PC-9 (cell line): ENCODE measurements around the gene MVB12A. TPM values are rescaled to one million over a fixed set of nuclear protein-coding genes. Genes with fewer than 3 reads are reported as not detected.

Experiments
- BruUV-seq: library from RNA; stranded (reverse); fragments of 400-500 nt; replicated peaks from 2 replicates; lab custom pipeline; 2021; lab: Mats Ljungman, UMichigan
- CTCF ChIA-PET: fragments of 300-600 bp; sonication (Branson Sonifier 250); formaldehyde crosslinking; loops from one replicate; lab custom pipeline; 2022; ENCODE audit warnings: antibody characterized with exemption; lab: Charles Lee
- POLR2A ChIA-PET: fragments of 300-600 bp; sonication (Branson Sonifier 250); formaldehyde crosslinking; loops from one replicate; lab custom pipeline; 2022; ENCODE audit warnings: antibody characterized with exemption; ENCODE audit not compliant: unreplicated experiment; lab: Charles Lee
- DNase-seq, 2 experiments: peaks; one replicate each; pipeline versions ENCODE4 v3.0.0 to v3.0.0-alpha.2; 2015 to 2022; ENCODE audit warnings: mixed read lengths in 1 of 2
- H2AFZ ChIP-seq: fragments of 200-600 bp; sonication (generic); 2 replicates; pipeline ENCODE4 v1.8.1; 2017; ENCODE audit warnings: antibody characterized with exemption
- H3F3A ChIP-seq: fragments of 200-600 bp; sonication (generic); 2 replicates; pipeline ENCODE4 v1.8.1; 2017; ENCODE audit warnings: antibody characterized with exemption, mild to moderate bottlenecking, low read depth; ENCODE audit not compliant: insufficient read depth
- H3K27ac ChIP-seq: fragments of 200-600 bp; sonication (generic); 2 replicates; pipeline ENCODE4 v1.6.1; 2016; ENCODE audit warnings: mixed run types
- H3K27me3 ChIP-seq: fragments of 200-600 bp; sonication (generic); 2 replicates; pipeline ENCODE4 v1.6.1; 2016; ENCODE audit warnings: low read depth, mixed run types; ENCODE audit not compliant: insufficient read depth
- H3K36me3 ChIP-seq: fragments of 200-600 bp; sonication (generic); 2 replicates; pipeline ENCODE4 v1.6.1; 2016; ENCODE audit warnings: low read depth, mixed run types
- H3K4me1 ChIP-seq: fragments of 200-600 bp; sonication (generic); replicated peaks from 2 replicates; pipeline ENCODE4 v1.6.1; 2016; ENCODE audit warnings: mixed run types; ENCODE audit not compliant: insufficient read depth
- H3K4me2 ChIP-seq: fragments of 200-600 bp; sonication (generic); 2 replicates; pipeline ENCODE4 v1.6.1; 2017; ENCODE audit warnings: mixed run types
- H3K4me3 ChIP-seq: fragments of 200-600 bp; sonication (generic); 2 replicates; pipeline ENCODE4 v1.6.1; 2016; ENCODE audit warnings: mixed run types
- H3K79me2 ChIP-seq: fragments of 200-600 bp; sonication (generic); 2 replicates; pipeline ENCODE4 v1.6.1; 2017; ENCODE audit warnings: low read depth, mixed run types
- H3K9me2 ChIP-seq: fragments of 200-600 bp; sonication (generic); 2 replicates; pipeline ENCODE4 v1.8.1; 2017; ENCODE audit warnings: mild to moderate bottlenecking; ENCODE audit not compliant: insufficient read depth
- H3K9me3 ChIP-seq: fragments of 200-600 bp; sonication (generic); 2 replicates; pipeline ENCODE4 v1.8.1; 2016; ENCODE audit warnings: low read depth; ENCODE audit not compliant: insufficient read depth
- H4K20me1 ChIP-seq: fragments of 200-600 bp; sonication (generic); 2 replicates; pipeline ENCODE4 v1.8.1; 2017; ENCODE audit not compliant: insufficient read depth
- CTCF ChIP-seq: fragments of 200-600 bp; sonication (generic); conservative IDR thresholded peaks from 2 replicates; pipeline ENCODE4 v1.6.1; 2017; ENCODE audit warnings: mixed run types, antibody characterized with exemption, mild to moderate bottlenecking, moderate library complexity
- EZH2 ChIP-seq: fragments of 200-600 bp; sonication (generic); IDR thresholded peaks from 2 replicates; pipeline ENCODE4 v1.8.0; 2017; ENCODE audit warnings: antibody characterized with exemption, low read depth
- intact Hi-C: fragments of 100-400 bp; cut with micrococcal nuclease; formaldehyde crosslinking; loops from one replicate; pipeline ENCODE4 v1.10.0; 2022; ENCODE audit not compliant: unreplicated experiment
- total RNA-seq: library from RNA; stranded (reverse); gene quantifications from 2 replicates; pipeline ENCODE4 v1.2.3, GENCODE V29; 2021

The MVB12A gene
- total RNA-seq, 1 experiment from 2014 or later: 58.1 TPM

- CTCF ChIA-PET: interaction anchor here (0.7 kb wide), 2 partner anchors 23 to 49 kb away, joined by 3 read pairs; no protein-coding TSS in a partner anchor
Measured at GRCh38 chr19:17468302-17469091, 48.6 kb downstream of the MVB12A start.

GRCh38 chr19:17469092-17469480, 49.2 kb downstream of the MVB12A start:
- peak overlapping the region; percentile 86 for H2AFZ ChIP-seq
- TSS peak; percentile 67 for BruUV-seq
- H3K4me2 ChIP-seq: peak overlapping the region; percentile 94
- ChIA-PET CTCF (interaction anchor here (0.6 to 0.7 kb wide), 2 partner anchors 50 to 55 kb away, joined by 3 read pairs; no protein-coding TSS in a partner anchor), POLR2A (no interaction called here)
- H3F3A ChIP-seq: peaks cover 35% of the 10 kb centered on the region
- peak overlapping the region; percentile 71 for H3K27ac ChIP-seq
- H3K4me3 ChIP-seq: peak overlapping the region; percentile 88
- intact Hi-C loops: loop anchor here (1.0 to 5.0 kb wide), 3 partner anchors 173 to 392 kb away; partner anchors contain the start of genes HAUS8 and MYO9B
- H4K20me1 ChIP-seq: no peaks in the 10 kb centered on the region
- no peak for DNase-seq
- no peaks in the 10 kb centered on the region for H3K9me2 ChIP-seq
- peaks cover 15% of the 10 kb centered on the region for H3K79me2 ChIP-seq
- peaks cover 27% of the 10 kb centered on the region for H3K4me1 ChIP-seq
- no peaks in the 10 kb centered on the region for H3K36me3 ChIP-seq
- no peak for TF ChIP-seq EZH2
- H3K9me3 ChIP-seq: no peaks in the 10 kb centered on the region
- H3K27me3 ChIP-seq: no peaks in the 10 kb centered on the region

More at GRCh38 chr19:17468302-17469091, 48.6 kb downstream of the MVB12A start:
- Histone ChIP-seq H3F3A (peaks cover 30% of the 10 kb centered on the region), H3K27me3 (no peaks in the 10 kb centered on the region), H3K9me3 (no peaks in the 10 kb centered on the region), H3K4me1 (peaks cover 27% of the 10 kb centered on the region), H2AFZ (peak overlapping the region; percentile 86), H3K9me2 (no peaks in the 10 kb centered on the region), H3K27ac (peak overlapping the region; percentile 71), H3K4me2 (peak overlapping the region; percentile 94), H3K79me2 (peaks cover 15% of the 10 kb centered on the region), H3K4me3 (peak overlapping the region; percentile 88; the same call in 1 of the 2 replicates), H4K20me1 (no peaks in the 10 kb centered on the region), H3K36me3 (no peaks in the 10 kb centered on the region)
- no TSS peak for BruUV-seq
- intact Hi-C loops: loop anchor here (1.0 to 5.0 kb wide), 3 partner anchors 172 to 391 kb away; partner anchors contain the start of genes HAUS8 and MYO9B
- TF ChIP-seq EZH2 (no peak), CTCF (no peak)
- DNase-seq: no peak
- POLR2A ChIA-PET: no interaction called here

DNA sequence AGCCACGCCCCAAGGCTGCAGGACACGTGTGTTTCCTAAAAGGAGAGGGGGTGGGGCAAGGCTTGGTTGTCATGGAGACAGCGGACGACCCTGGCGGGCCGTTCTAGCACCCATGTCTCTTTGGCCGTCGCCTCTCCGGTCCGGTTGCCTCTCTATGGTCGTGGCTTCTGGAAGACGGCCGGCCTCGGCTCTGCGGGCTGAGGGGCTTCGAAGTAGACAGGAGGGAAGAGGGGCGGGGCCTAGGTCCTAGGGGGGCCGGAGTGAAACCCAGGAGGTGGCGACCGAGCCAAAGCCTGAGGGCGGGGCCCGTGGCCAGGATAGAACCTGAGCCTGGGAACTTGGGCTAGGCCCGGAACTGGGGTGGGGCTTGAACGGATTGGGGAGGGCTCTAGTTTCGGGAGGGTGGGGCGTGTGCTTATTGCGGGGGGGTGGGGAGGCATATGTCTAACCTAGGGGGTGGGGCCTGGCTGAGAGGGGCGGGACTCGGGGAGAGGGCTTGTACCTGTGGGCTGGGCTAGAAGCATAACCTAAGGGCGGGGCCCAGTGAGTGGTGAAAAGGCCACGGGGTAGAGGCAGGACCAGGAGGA, 49.7 kb downstream of the MVB12A start:
- Histone ChIP-seq H3K27me3 (no peaks in the 10 kb centered on the region), H3K36me3 (no peaks in the 10 kb centered on the region), H3K79me2 (peaks cover 15% of the 10 kb centered on the region), H2AFZ (peak overlapping the region; percentile 86), H4K20me1 (no peaks in the 10 kb centered on the region), H3K9me2 (no peaks in the 10 kb centered on the region), H3K4me2 (peak overlapping the region; percentile 94), H3K9me3 (no peaks in the 10 kb centered on the region), H3K4me3 (peak overlapping the region; percentile 88), H3K27ac (peak overlapping the region; percentile 71), H3K4me1 (peaks cover 27% of the 10 kb centered on the region), H3F3A (peaks cover 35% of the 10 kb centered on the region)
- CTCF ChIA-PET: interaction anchor here (0.6 to 0.7 kb wide), 2 partner anchors 50 to 55 kb away, joined by 3 read pairs; no protein-coding TSS in a partner anchor
- TF ChIP-seq CTCF (no peak), EZH2 (no peak)
- no TSS peak for BruUV-seq
- POLR2A ChIA-PET: interaction anchor here (0.6 to 0.8 kb wide), 2 partner anchors 50 to 152 kb away, joined by 4 to 5 read pairs; partner anchors contain the start of gene MVB12A
- peak; percentile 89 to 94 for DNase-seq
- intact Hi-C loops: loop anchor here (1.0 to 10.0 kb wide), 7 partner anchors 41 to 392 kb away; partner anchors contain the start of genes COLGALT1, HAUS8, MYO9B and PGLS
